ENCODE data around the gene KCNMB3.

KCNMB3 gene

GRCh38 chr3:179288845-179289244, 37.9 kb upstream of the KCNMB3 start:
- no peak for DNase-seq (ENCODE audit: low spot score)
- ChIA-PET CTCF (no interaction called here), POLR2A (ENCODE audit: low non-redundant PET) (no interaction called here)
- no peak overlapping the region for H3K27ac ChIP-seq
- no peak for TF ChIP-seq CTCF (conservative IDR thresholded peaks at IDR 0.05; ENCODE audit: low read depth)

- no peak overlapping the region for H3K27ac ChIP-seq
- POLR2A ChIA-PET (ENCODE audit: low non-redundant PET): no interaction called here
- DNase-seq (ENCODE audit: low spot score): no peak
- TF ChIP-seq CTCF (conservative IDR thresholded peaks at IDR 0.05; ENCODE audit: low read depth): no peak
- CTCF ChIA-PET: no interaction called here
Observed at GRCh38 chr3:179286331-179286730, 35.4 kb upstream of the KCNMB3 start.

DNA sequence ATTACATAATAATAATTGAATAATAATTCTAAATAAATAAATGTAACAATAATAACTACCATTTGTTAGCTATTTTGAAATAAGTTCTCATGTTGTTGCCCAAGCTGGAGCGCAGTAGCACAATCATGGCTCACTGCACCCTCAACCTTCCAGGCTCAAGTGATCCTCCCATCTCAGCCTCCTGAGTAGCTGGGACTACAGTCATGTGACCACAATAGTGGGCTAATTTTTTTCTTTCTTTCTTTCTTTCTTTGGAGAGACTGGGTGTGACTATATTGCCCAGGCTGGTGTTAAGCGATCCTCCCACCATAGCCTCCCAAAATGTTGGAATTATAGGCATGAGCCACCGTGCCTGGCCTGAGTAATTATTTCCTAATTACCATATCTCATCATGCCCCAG, 30.9 kb upstream of the KCNMB3 start:
- ChIA-PET POLR2A (ENCODE audit: low non-redundant PET) (no interaction called here), CTCF (no interaction called here)
- TF ChIP-seq CTCF (conservative IDR thresholded peaks at IDR 0.05; ENCODE audit: low read depth): no peak
- H3K27ac ChIP-seq: no peak overlapping the region
- no peak for DNase-seq (ENCODE audit: low spot score)

GRCh38 chr3:179279837-179280236, 28.9 kb upstream of the KCNMB3 start:
- no peak overlapping the region for H3K27ac ChIP-seq
- ChIA-PET POLR2A (ENCODE audit: low non-redundant PET) (no interaction called here), CTCF (interaction anchor here (0.6 kb wide), 1 partner anchor 1999 kb away, joined by 3 read pairs; no protein-coding TSS in a partner anchor)
- no peak for TF ChIP-seq CTCF (conservative IDR thresholded peaks at IDR 0.05; ENCODE audit: low read depth)
- no peak for DNase-seq (ENCODE audit: low spot score)

DNA sequence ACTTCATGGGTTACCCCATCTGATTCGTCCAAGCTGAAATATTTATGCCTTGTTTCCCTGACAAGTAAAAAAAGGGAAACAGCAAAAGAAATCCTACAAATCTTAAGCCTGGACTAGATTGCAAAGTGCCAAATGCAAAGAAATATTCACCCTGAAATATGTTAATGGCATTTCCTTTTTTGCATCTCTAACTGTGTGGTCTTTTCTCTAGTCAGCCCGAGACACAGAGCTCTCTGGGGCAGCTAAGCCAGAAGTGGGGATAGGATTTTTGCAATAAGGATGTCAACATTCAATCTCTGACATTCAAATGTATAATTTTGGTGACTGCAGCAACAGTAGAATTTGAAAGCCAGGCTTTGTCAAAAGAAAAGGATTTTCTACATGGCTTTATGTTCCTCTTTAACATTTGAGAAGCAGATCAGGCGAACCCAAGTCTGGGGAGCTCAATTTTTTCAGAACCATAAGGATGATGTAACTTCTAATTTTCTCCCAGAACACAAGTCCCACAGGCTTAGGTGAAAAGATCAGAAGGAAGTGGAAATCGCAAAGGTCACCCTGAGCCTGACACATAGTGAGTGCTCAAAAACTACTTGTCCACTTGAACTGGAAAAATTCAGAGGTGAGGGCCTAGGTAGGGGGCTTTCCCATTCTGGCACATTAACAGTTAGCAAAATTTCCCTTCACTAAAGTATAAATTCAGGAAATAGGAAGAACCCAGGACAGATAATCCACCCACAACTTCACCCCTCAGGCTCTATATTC, 28.2 kb upstream of the KCNMB3 start:
- ChIA-PET POLR2A (ENCODE audit: low non-redundant PET) (no interaction called here), CTCF (no interaction called here)
- no peak for DNase-seq (ENCODE audit: low spot score)
- no peak overlapping the region for H3K27ac ChIP-seq
- TF ChIP-seq CTCF (conservative IDR thresholded peaks at IDR 0.05; ENCODE audit: low read depth): no peak

- TF ChIP-seq CTCF (conservative IDR thresholded peaks at IDR 0.05; ENCODE audit: low read depth): no peak
- POLR2A ChIA-PET (ENCODE audit: low non-redundant PET): no interaction called here
Observed at GRCh38 chr3:179278151-179278550, 27.2 kb upstream of the KCNMB3 start.

More at GRCh38 chr3:179278151-179278550, 27.2 kb upstream of the KCNMB3 start:
- no peak overlapping the region for H3K27ac ChIP-seq
- CTCF ChIA-PET: interaction anchor here (0.6 kb wide), 2 partner anchors 10 to 14 kb away, joined by 3 to 4 read pairs; no protein-coding TSS in a partner anchor
- DNase-seq (ENCODE audit: low spot score): no peak

Measured in RWPE1 (cell line).